Measurements from ENCODE around the gene FTCD. TPM values are rescaled to one million over a fixed set of nuclear protein-coding genes. Genes with fewer than 3 reads are reported as not detected.

The FTCD gene
- total and polyA plus RNA-seq, 8 donors: 0.25 to 6.7 (median 1.3) TPM; not detected in 3

DNA sequence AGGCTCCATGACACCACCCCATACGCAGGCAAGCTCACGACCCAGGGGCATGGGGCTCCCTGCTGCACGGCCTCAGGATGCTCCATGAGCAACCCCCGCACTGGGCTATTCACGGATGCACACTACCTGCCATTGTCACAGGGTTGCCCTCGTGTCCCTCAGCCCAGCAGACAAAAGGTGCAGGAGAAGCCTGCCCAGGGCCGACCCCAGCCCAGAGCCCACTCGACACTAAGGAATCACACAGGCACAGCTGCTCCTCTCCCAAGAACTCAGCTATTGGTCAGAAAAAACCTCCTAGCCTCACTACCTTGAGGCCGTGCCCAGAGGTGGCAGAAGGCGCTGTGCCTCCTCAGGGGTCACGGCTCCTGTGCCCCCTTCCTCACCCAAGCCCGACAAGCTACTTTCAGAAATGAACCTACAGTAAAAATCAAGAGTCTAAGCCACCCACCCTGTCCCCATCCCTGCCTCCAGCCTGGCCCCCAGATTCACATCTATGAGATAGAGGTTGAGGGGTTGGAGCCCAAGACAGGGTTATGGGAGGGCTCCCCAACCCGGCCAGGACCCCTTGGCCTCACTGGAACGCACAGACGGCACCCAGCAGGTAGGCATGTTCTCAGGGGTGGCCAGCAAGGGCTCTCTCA is 35.2 kb upstream of the FTCD start:
- DNase-seq: peak in 1 of 2 donors; percentile 0
- 88 to 98% (median 89%) methylated on average over 8 to 15 of the region's 15 CpGs for WGBS, 5 donors

DNA sequence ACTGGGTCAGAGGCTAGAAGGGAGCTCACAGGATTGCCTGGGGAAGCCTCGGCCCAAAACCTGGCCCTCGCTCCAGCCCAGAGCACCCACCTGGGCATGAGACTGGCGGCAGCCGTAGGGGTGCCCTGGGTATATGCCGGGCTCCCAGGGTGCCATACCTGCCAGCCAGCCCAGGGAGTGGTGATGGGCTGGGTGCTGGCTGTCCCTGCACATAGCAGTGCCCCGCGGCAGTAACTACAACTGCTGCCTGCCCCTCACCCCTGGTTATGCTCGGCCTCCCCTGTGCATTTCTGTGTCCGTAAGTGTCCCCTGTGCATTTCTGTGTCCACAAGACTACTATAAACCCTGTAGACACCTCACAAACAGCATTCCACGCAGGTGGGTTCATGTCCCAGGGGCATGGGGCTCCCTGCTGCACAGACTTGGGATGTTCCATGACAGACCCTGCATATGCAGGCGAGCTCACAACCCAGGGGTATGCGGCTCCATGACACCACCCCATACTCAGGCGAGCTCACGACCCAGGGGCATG is 34.6 kb upstream of the FTCD start:
- DNase-seq: no peak
- H3K27ac ChIP-seq: peak overlapping the region in 2 of 5 donors; percentile 37 to 67
- intact Hi-C loops (cut with DNase I; ENCODE audit: low total_unique reads): no loop called here

More for the DNA sequence above, 35.2 kb upstream of the FTCD start:
- no peak overlapping the region for H3K4me3 ChIP-seq
- peaks cover 0 to 22% (median 10%) of the 10 kb centered on the region in 4 donors for H3K4me1 ChIP-seq
- peak overlapping the region in 2 of 5 donors; percentile 20 to 46 for H3K27ac ChIP-seq
- intact Hi-C loops (cut with DNase I; ENCODE audit: low total_unique reads): no loop called here
- H3K9me3 ChIP-seq: no peaks in the 10 kb centered on the region
- peaks cover 34 to 65% (median 59%) of the 10 kb centered on the region in 4 donors for H3K36me3 ChIP-seq
- no peak for TF ChIP-seq EP300 (IDR thresholded peaks at IDR 0.05)
- no peak for TF ChIP-seq POLR2AphosphoS5 (IDR thresholded peaks at IDR 0.05)
- TF ChIP-seq, protein P1, sequence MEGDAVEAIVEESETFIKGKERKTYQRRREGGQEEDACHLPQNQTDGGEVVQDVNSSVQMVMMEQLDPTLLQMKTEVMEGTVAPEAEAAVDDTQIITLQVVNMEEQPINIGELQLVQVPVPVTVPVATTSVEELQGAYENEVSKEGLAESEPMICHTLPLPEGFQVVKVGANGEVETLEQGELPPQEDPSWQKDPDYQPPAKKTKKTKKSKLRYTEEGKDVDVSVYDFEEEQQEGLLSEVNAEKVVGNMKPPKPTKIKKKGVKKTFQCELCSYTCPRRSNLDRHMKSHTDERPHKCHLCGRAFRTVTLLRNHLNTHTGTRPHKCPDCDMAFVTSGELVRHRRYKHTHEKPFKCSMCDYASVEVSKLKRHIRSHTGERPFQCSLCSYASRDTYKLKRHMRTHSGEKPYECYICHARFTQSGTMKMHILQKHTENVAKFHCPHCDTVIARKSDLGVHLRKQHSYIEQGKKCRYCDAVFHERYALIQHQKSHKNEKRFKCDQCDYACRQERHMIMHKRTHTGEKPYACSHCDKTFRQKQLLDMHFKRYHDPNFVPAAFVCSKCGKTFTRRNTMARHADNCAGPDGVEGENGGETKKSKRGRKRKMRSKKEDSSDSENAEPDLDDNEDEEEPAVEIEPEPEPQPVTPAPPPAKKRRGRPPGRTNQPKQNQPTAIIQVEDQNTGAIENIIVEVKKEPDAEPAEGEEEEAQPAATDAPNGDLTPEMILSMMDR (IDR thresholded peaks at IDR 0.05): no peak
- no peak for TF ChIP-seq POLR2A (IDR thresholded peaks at IDR 0.05)
- no peaks in the 10 kb centered on the region for H3K27me3 ChIP-seq

DNA sequence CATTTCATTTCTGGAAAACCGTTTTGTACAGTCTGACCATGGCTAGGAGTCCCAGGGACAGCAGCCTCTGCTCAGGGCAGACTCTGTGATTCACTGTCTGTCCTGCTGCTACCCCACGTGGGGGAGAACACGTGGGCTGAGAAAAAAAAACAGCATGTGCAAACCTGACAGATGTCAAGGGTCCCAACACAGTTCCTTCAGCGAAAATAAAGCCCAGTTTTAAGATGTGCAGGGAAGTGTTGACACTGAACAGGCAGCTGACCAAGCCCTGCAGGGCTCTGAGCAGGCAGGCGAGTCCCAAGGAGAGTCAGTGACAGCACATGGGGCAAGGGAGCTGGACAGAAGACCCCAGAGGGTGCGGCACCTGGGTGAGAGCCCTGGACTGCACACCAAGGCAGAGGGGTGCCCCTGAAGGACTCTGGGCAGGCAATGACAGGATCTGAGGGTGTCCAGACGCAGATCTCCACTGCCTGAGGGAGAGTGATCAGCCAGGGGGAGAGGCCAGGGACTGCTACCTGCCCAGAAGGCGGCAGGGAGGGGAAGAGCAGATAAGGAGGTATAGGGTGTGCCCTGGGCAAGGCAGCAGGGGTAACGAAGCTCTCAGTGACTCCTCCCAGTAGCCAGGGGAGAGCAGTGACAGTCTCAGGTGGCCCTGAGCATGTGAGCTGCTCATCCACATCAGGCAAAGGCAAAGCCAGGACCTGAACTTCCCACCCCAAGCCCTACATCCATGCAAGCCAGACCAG is 34.0 kb upstream of the FTCD start:
- 62 to 83% (median 73%) methylated on average over 8 to 9 of the region's 9 CpGs for whole genome bisulfite sequencing, 5 donors
- intact Hi-C loops (cut with DNase I; ENCODE audit: low total_unique reads): no loop called here
- H3K4me1 ChIP-seq: peaks cover 0 to 31% (median 10%) of the 10 kb centered on the region in 4 donors
- DNase-seq: peak in 1 of 2 donors; percentile 19
- TF ChIP-seq POLR2A (IDR thresholded peaks at IDR 0.05): no peak
- TF ChIP-seq, protein P1 (IDR thresholded peaks at IDR 0.05): no peak
- no peak for TF ChIP-seq POLR2AphosphoS5 (IDR thresholded peaks at IDR 0.05)
- TF ChIP-seq EP300 (IDR thresholded peaks at IDR 0.05): no peak
- peak overlapping the region in 4 of 5 donors; percentile 37 to 67 (median 49) for H3K27ac ChIP-seq
- peaks cover 25 to 53% (median 47%) of the 10 kb centered on the region in 4 donors for H3K36me3 ChIP-seq
- peaks cover 0 to 7% (median 0%) of the 10 kb centered on the region in 3 donors for H3K27me3 ChIP-seq
- H3K9me3 ChIP-seq: no peaks in the 10 kb centered on the region
- H3K4me3 ChIP-seq: no peak overlapping the region

More for the DNA sequence above, 34.6 kb upstream of the FTCD start:
- H3K4me1 ChIP-seq: peaks cover 0 to 27% (median 10%) of the 10 kb centered on the region in 4 donors
- no peak overlapping the region for H3K4me3 ChIP-seq
- peaks cover 29 to 59% (median 54%) of the 10 kb centered on the region in 4 donors for H3K36me3 ChIP-seq
- no peaks in the 10 kb centered on the region for H3K9me3 ChIP-seq
- no peak for TF ChIP-seq POLR2A (IDR thresholded peaks at IDR 0.05)
- TF ChIP-seq POLR2AphosphoS5 (IDR thresholded peaks at IDR 0.05): no peak
- TF ChIP-seq EP300 (IDR thresholded peaks at IDR 0.05): no peak
- TF ChIP-seq, protein P1 (IDR thresholded peaks at IDR 0.05): no peak
- H3K27me3 ChIP-seq: peaks cover 0 to under 1% (median 0%) of the 10 kb centered on the region in 3 donors
- 94 to 98% (median 96%) methylated on average over 6 to 14 of the region's 14 CpGs for WGBS, 5 donors
